ENCODE results near the gene MUC5B.

MUC5B gene

DNA sequence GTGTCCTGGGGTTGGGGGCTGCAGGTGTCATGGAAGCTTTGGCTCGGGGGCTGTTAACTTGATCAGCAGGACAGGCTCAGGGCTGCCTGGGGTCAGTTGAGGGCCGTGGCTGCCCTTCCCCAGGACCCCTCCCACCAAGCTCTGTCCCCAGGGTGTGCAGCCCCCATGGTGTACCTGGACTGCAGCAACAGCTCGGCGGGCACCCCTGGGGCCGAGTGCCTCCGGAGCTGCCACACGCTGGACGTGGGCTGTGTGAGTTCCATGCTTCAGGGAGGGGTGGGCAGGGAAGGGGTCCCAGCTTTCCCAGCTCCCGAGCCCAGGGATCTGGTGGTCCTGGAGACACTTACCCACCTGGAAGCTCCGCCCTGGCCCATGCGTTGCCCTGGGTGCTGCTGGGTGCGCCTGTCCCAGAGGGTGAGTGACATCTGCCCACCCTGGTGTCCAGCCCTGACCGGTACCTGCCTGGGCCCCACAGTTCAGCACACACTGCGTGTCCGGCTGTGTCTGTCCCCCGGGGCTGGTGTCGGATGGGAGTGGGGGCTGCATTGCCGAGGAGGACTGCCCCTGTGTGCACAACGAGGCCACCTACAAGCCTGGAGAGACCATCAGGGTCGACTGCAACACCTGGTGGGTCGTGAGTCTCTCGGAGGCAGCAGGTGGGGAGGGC, 11.3 kb downstream of the MUC5B start:
- ChIA-PET POLR2A (no interaction called here), CTCF (no interaction called here)
- TF ChIP-seq, protein P1, sequence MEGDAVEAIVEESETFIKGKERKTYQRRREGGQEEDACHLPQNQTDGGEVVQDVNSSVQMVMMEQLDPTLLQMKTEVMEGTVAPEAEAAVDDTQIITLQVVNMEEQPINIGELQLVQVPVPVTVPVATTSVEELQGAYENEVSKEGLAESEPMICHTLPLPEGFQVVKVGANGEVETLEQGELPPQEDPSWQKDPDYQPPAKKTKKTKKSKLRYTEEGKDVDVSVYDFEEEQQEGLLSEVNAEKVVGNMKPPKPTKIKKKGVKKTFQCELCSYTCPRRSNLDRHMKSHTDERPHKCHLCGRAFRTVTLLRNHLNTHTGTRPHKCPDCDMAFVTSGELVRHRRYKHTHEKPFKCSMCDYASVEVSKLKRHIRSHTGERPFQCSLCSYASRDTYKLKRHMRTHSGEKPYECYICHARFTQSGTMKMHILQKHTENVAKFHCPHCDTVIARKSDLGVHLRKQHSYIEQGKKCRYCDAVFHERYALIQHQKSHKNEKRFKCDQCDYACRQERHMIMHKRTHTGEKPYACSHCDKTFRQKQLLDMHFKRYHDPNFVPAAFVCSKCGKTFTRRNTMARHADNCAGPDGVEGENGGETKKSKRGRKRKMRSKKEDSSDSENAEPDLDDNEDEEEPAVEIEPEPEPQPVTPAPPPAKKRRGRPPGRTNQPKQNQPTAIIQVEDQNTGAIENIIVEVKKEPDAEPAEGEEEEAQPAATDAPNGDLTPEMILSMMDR (IDR thresholded peaks at IDR 0.05; ENCODE audit: control extremely low read depth, extremely low read depth, low read depth, missing control alignments): no peak
- no peak for DNase-seq (ENCODE audit: extremely low spot score)

DNA sequence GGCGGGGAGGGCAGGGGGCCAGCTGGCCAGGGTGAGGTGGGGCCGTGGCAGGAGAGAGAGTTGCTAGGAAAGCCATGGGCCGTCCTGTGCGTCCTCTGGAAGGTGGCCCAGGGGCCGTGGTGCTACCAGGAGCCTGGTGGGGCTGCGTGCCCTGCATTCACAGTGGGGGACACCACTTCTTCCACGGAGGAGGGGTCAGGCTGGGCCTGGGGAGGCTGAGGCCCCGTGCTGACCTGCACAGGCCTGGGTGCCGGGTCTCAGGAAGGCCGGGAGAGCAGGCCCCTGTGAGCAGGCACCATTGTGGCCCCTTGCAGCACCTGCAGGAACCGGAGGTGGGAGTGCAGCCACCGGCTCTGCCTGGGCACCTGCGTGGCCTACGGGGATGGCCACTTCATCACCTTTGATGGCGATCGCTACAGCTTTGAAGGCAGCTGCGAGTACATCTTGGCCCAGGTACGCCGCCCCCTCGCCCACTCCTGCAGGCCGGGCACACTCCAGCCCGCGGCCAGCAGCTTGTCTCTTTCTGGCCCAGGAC, 12.0 kb downstream of the MUC5B start:
- ChIA-PET POLR2A (no interaction called here), CTCF (no interaction called here)
- TF ChIP-seq, protein P1 (IDR thresholded peaks at IDR 0.05; ENCODE audit: control extremely low read depth, extremely low read depth, low read depth, missing control alignments): no peak
- DNase-seq (ENCODE audit: extremely low spot score): no peak

DNA sequence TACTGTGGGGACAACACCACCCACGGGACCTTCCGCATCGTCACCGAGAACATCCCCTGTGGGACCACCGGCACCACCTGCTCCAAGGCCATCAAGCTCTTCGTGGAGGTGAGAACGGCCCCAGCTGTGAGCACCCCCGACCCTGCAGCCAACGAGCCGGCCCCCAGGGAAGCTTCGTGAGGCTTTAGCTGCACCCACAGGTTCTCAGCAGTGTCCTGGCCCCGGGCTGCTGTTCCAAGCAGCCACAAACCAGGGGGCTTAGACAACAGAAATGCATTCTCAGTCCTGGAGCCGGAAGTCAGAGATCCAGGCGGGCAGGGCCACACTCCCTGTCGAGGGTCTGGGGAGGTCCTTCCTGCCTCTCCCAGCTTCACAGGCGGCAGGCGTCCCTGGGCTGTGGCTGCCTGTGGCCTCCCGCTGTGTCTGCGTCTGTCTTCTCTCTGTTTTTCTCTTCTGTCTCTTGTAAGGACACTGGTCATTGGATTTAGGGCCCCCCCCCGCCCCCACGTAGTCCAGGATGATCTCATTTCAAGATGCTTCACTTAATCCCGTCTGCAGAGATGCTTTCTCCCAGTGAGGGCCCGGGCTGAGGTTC, 12.5 kb downstream of the MUC5B start:
- CTCF ChIA-PET: no interaction called here

DNA sequence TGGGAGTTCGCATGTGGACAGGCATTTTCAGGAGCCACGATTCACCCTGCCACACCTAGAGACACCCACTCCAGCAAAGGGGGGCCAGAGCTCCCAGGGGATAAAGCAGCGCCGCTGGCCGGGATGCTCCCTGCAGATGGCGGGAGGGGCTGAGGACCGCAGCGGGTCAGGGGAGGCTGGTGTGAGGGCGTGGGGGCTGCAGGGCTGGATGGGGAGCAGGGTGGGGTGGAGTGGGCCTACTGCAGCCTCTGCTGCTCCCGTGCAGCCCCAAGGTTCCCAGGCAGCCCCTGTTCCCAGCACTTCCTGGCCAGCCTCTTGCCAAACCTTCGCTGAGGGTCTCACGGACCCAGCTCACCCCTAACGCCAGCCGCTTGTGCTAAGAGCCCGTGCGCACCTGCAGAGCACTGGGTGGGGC, 13.0 kb downstream of the MUC5B start:
- POLR2A ChIA-PET: no interaction called here
- DNase-seq (ENCODE audit: extremely low spot score): no peak
- CTCF ChIA-PET: interaction anchor here (0.9 kb wide), 1 partner anchor 339 kb away, joined by 3 read pairs; no protein-coding TSS in a partner anchor
- TF ChIP-seq, protein P1 (IDR thresholded peaks at IDR 0.05; ENCODE audit: control extremely low read depth, extremely low read depth, low read depth, missing control alignments): no peak

More for the DNA sequence above, 12.5 kb downstream of the MUC5B start:
- POLR2A ChIA-PET: no interaction called here
- DNase-seq (ENCODE audit: extremely low spot score): no peak
- TF ChIP-seq, protein P1 (IDR thresholded peaks at IDR 0.05; ENCODE audit: control extremely low read depth, extremely low read depth, low read depth, missing control alignments): no peak

DNA sequence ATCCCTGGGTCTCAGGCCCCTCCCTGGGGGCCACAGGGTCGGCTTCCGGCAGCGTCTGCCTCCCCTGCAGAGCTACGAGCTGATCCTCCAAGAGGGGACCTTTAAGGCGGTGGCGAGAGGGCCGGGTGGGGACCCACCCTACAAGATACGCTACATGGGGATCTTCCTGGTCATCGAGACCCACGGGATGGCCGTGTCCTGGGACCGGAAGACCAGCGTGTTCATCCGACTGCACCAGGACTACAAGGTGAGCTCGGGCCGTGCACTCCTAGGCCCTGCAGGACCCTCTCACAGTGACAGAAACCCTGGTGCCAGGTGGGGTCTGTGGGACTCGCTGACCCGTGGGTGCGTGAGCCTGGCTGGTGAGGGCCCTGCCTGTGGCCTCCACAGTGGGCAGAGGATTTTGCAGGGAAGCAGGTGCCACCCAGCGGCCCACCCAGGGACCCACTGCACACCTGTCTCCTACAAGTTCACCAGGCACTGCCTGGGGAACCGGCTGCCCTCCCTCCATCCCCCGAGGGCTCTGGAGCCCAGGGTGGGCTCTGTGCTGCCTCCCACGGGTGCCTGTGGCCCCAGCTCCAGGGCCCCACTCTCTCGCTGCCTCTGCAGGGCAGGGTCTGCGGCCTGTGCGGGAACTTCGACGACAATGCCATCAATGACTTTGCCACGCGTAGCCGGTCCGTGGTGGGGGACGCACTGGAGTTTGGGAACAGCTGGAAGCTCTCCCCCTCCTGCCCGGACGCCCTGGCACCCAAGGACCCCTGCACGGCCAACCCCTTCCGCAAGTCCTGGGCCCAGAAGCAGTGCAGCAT, 13.7 kb downstream of the MUC5B start:
- POLR2A ChIA-PET: no interaction called here
- DNase-seq (ENCODE audit: extremely low spot score): no peak
- TF ChIP-seq, protein P1 (IDR thresholded peaks at IDR 0.05; ENCODE audit: control extremely low read depth, extremely low read depth, low read depth, missing control alignments): no peak
- CTCF ChIA-PET: interaction anchor here (0.7 to 0.9 kb wide), 2 partner anchors 33 to 338 kb away, joined by 3 read pairs; no protein-coding TSS in a partner anchor

DNA sequence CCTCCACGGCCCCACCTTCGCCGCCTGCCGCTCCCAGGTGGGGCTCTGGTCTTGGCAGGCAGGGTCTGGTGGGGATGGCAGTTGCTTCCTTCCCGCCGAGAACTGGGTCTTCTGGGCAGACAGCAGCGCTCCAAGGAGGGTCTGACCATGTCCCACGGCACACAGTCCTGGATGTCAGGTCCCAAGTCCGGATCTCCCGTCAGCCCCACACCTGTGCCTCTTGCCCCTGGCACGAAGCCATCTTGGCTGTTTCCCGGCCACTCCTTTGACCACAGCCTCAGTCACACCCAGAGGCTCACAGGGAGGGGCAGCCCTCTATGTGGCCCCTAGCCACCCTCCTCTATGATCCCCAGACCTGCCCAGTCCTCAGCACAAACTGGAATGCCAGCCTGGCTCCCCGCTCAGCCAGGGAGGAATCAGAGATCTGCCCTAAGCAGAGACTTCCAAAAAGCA, 14.3 kb downstream of the MUC5B start:
- CTCF ChIA-PET: no interaction called here

More for the DNA sequence above, 14.3 kb downstream of the MUC5B start:
- no peak for DNase-seq (ENCODE audit: extremely low spot score)
- TF ChIP-seq, protein P1 (IDR thresholded peaks at IDR 0.05; ENCODE audit: control extremely low read depth, extremely low read depth, low read depth, missing control alignments): no peak
- POLR2A ChIA-PET: no interaction called here

Measured in GM10248 (cell line).